ENCODE results near the gene OR2T34. TPM values are rescaled to one million over a fixed set of nuclear protein-coding genes. Genes with fewer than 3 reads are reported as not detected.

Gene OR2T34
- total RNA-seq, 1 experiment from 2014 or later, result not detected

DNA sequence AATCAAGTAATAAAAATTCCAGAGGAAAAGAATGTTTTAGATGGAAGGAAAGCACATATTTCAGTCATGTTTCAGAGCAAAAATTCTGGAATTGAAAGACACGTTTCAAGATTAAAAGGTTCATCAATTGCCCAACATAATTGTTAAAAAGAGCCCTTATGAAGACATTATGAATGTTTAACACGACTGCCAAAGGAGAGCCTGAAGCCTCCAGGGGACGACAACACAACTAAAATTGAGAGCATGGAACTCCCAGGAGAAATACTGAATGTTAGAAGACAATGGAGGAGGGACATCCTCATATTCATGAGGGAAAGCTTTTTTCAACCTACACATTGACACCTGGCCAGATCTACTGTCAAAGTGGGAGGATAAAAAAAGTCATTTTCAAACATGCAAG, 44.3 kb upstream of the OR2T34 start:
- H3K27me3 Mint-ChIP-seq (ENCODE audit: insufficient read depth, unreplicated experiment), result peaks cover 14% of the 10 kb centered on the region
- H3K36me3 Mint-ChIP-seq (ENCODE audit: insufficient read depth, unreplicated experiment), result no peaks in the 10 kb centered on the region
- no peaks in the 10 kb centered on the region for H3K27me3 ChIP-seq (replicated peaks; ENCODE audit: control insufficient read depth, insufficient read depth, low read length)
- DNase-seq, result peak; percentile 62 to 73
- no peaks in the 10 kb centered on the region for H3K4me1 ChIP-seq
- no peaks in the 10 kb centered on the region for H3K9me3 Mint-ChIP-seq (ENCODE audit: unreplicated experiment)
- TF ChIP-seq, protein P1, sequence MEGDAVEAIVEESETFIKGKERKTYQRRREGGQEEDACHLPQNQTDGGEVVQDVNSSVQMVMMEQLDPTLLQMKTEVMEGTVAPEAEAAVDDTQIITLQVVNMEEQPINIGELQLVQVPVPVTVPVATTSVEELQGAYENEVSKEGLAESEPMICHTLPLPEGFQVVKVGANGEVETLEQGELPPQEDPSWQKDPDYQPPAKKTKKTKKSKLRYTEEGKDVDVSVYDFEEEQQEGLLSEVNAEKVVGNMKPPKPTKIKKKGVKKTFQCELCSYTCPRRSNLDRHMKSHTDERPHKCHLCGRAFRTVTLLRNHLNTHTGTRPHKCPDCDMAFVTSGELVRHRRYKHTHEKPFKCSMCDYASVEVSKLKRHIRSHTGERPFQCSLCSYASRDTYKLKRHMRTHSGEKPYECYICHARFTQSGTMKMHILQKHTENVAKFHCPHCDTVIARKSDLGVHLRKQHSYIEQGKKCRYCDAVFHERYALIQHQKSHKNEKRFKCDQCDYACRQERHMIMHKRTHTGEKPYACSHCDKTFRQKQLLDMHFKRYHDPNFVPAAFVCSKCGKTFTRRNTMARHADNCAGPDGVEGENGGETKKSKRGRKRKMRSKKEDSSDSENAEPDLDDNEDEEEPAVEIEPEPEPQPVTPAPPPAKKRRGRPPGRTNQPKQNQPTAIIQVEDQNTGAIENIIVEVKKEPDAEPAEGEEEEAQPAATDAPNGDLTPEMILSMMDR (IDR thresholded peaks at IDR 0.05; ENCODE audit: insufficient read depth in 1 of 2, low read depth in 1 of 2, low read length in 1 of 2, severe bottlenecking in 1 of 2, unreplicated experiment in 1 of 2), result peak; percentile 58 to 74
- no peak overlapping the region for H3K27ac Mint-ChIP-seq (ENCODE audit: unreplicated experiment)
- no peak overlapping the region for H3K4me3 Mint-ChIP-seq (ENCODE audit: unreplicated experiment)
- intact Hi-C loops (cut with micrococcal nuclease; ENCODE audit: unreplicated experiment), result loop anchor here (2.0 kb wide), 1 partner anchor 78 kb away; no protein-coding TSS in a partner anchor
- CTCF ChIA-PET, result no interaction called here
- no TSS peak for BruUV-seq (replicated peaks)
- H3K4me3 ChIP-seq (ENCODE audit: low read depth, low read length), result no peak overlapping the region
- H3K36me3 ChIP-seq (ENCODE audit: control insufficient read depth, insufficient read depth, low read length), result no peaks in the 10 kb centered on the region
- no peaks in the 10 kb centered on the region for H3K9me3 ChIP-seq
- no peaks in the 10 kb centered on the region for H3K4me1 Mint-ChIP-seq (ENCODE audit: low read depth, unreplicated experiment)
- POLR2A ChIA-PET, result no interaction called here

DNA sequence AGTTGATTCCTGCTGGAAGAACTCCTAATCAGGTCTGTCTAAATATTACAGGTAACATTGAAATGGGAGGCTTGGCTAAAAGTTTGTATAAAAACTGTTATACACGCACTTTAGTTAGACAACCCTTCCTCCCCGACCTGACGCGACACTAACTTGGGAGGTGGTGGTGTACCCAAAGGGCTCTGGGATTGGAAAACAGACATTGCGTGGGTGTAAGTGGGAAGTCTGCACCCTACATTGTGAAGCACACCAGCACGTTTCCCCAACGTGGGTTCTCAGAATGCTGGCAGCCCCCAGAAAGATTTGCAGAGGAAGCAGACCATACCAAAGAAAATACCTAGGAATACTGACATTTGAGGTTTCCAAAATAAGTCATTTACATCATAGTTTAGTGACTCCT, 43.6 kb upstream of the OR2T34 start:
- H3K9me3 ChIP-seq, result no peaks in the 10 kb centered on the region
- TF ChIP-seq, protein P1 (IDR thresholded peaks at IDR 0.05; ENCODE audit: insufficient read depth in 1 of 2, low read depth in 1 of 2, low read length in 1 of 2, severe bottlenecking in 1 of 2, unreplicated experiment in 1 of 2), result no peak
- ChIA-PET POLR2A (no interaction called here), CTCF (no interaction called here)
- no peaks in the 10 kb centered on the region for H3K27me3 ChIP-seq (replicated peaks; ENCODE audit: control insufficient read depth, insufficient read depth, low read length)
- DNase-seq, result no peak
- no peaks in the 10 kb centered on the region for H3K9me3 Mint-ChIP-seq (ENCODE audit: unreplicated experiment)
- intact Hi-C loops (cut with micrococcal nuclease; ENCODE audit: unreplicated experiment), result loop anchor here (2.0 kb wide), 1 partner anchor 79 kb away; no protein-coding TSS in a partner anchor
- H3K27me3 Mint-ChIP-seq (ENCODE audit: insufficient read depth, unreplicated experiment), result peaks cover 14% of the 10 kb centered on the region
- no peaks in the 10 kb centered on the region for H3K36me3 ChIP-seq (ENCODE audit: control insufficient read depth, insufficient read depth, low read length)
- H3K4me1 Mint-ChIP-seq (ENCODE audit: low read depth, unreplicated experiment), result no peaks in the 10 kb centered on the region
- BruUV-seq (replicated peaks), result no TSS peak
- H3K27ac Mint-ChIP-seq (ENCODE audit: unreplicated experiment), result no peak overlapping the region
- H3K4me3 ChIP-seq (ENCODE audit: low read depth, low read length), result no peak overlapping the region
- H3K36me3 Mint-ChIP-seq (ENCODE audit: insufficient read depth, unreplicated experiment), result no peaks in the 10 kb centered on the region
- H3K4me3 Mint-ChIP-seq (ENCODE audit: unreplicated experiment), result no peak overlapping the region
- H3K4me1 ChIP-seq, result no peaks in the 10 kb centered on the region

DNA sequence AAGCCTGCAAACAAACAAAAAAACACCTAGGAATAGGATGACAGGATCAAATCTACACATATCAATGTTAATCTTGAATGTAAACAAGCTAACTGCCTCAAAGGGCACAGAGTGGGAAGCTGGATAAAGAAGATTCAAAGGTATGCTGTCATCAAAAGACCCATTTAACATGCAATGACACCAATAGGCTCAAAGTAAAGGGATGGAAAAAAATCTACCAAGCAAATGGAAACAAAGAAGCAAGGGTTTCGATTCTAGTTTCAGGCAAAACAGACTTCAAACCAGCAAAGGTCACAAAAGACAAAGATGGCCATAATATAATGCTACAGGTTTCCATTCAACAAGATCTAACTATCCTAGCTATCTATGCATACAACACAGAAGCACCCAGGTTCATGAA, 39.2 kb upstream of the OR2T34 start:
- DNase-seq, result no peak
- peaks cover 7% of the 10 kb centered on the region for H3K27me3 Mint-ChIP-seq (ENCODE audit: insufficient read depth, unreplicated experiment)
- H3K9me3 Mint-ChIP-seq (ENCODE audit: unreplicated experiment), result no peaks in the 10 kb centered on the region
- H3K4me1 Mint-ChIP-seq (ENCODE audit: low read depth, unreplicated experiment), result no peaks in the 10 kb centered on the region
- ChIA-PET POLR2A (no interaction called here), CTCF (no interaction called here)
- Histone ChIP-seq H3K4me1 (no peaks in the 10 kb centered on the region), H3K27me3 (replicated peaks; ENCODE audit: control insufficient read depth, insufficient read depth, low read length) (no peaks in the 10 kb centered on the region), H3K9me3 (no peaks in the 10 kb centered on the region), H3K4me3 (ENCODE audit: low read depth, low read length) (no peak overlapping the region), H3K36me3 (ENCODE audit: control insufficient read depth, insufficient read depth, low read length) (no peaks in the 10 kb centered on the region)
- TF ChIP-seq, protein P1 (IDR thresholded peaks at IDR 0.05; ENCODE audit: insufficient read depth in 1 of 2, low read depth in 1 of 2, low read length in 1 of 2, severe bottlenecking in 1 of 2, unreplicated experiment in 1 of 2), result no peak
- H3K27ac Mint-ChIP-seq (ENCODE audit: unreplicated experiment), result no peak overlapping the region
- BruUV-seq (replicated peaks), result no TSS peak
- no peak overlapping the region for H3K4me3 Mint-ChIP-seq (ENCODE audit: unreplicated experiment)
- no peaks in the 10 kb centered on the region for H3K36me3 Mint-ChIP-seq (ENCODE audit: insufficient read depth, unreplicated experiment)
- intact Hi-C loops (cut with micrococcal nuclease; ENCODE audit: unreplicated experiment), result no loop called here

Data from Caco-2 (cell line).